ENCODE measurements around the gene CACNA1F. TPM values are rescaled to one million over a fixed set of nuclear protein-coding genes. Genes with fewer than 3 reads are reported as not detected.

The CACNA1F gene
- total RNA-seq, 1 experiment from 2014 or later, result not detected

GRCh38 chrX:49204709-49205108, 28.4 kb downstream of the CACNA1F start:
- no TSS peak for BruUV-seq (replicated peaks)
- no peak overlapping the region for H3K4me3 Mint-ChIP-seq (ENCODE audit: unreplicated experiment)
- no peak for TF ChIP-seq CTCF (IDR thresholded peaks at IDR 0.05; ENCODE audit: unreplicated experiment)
- no peaks in the 10 kb centered on the region for H3K36me3 Mint-ChIP-seq (ENCODE audit: insufficient read depth, unreplicated experiment)
- POLR2A ChIA-PET, result interaction anchor here (0.7 kb wide), 1 partner anchor 44 kb away, joined by 5 read pairs; no protein-coding TSS in a partner anchor
- no peak overlapping the region for H3K27ac Mint-ChIP-seq (ENCODE audit: low read depth, unreplicated experiment)
- no peaks in the 10 kb centered on the region for H3K9me3 Mint-ChIP-seq (ENCODE audit: unreplicated experiment)
- CTCF ChIA-PET, result no interaction called here
- no peaks in the 10 kb centered on the region for H3K4me1 Mint-ChIP-seq (ENCODE audit: insufficient read depth, unreplicated experiment)
- no peaks in the 10 kb centered on the region for H3K27me3 Mint-ChIP-seq (ENCODE audit: insufficient read depth, unreplicated experiment)
- DNase-seq (ENCODE audit: unreplicated experiment), result no peak
- intact Hi-C loops (cut with micrococcal nuclease), result no loop called here

GRCh38 chrX:49204017-49204416, 29.1 kb downstream of the CACNA1F start:
- no peaks in the 10 kb centered on the region for H3K27me3 Mint-ChIP-seq (ENCODE audit: insufficient read depth, unreplicated experiment)
- ChIA-PET POLR2A (no interaction called here), CTCF (no interaction called here)
- no peaks in the 10 kb centered on the region for H3K4me1 Mint-ChIP-seq (ENCODE audit: insufficient read depth, unreplicated experiment)
- TF ChIP-seq CTCF (IDR thresholded peaks at IDR 0.05; ENCODE audit: unreplicated experiment), result no peak
- intact Hi-C loops (cut with micrococcal nuclease), result no loop called here
- no TSS peak for BruUV-seq (replicated peaks)
- H3K4me3 Mint-ChIP-seq (ENCODE audit: unreplicated experiment), result no peak overlapping the region
- H3K36me3 Mint-ChIP-seq (ENCODE audit: insufficient read depth, unreplicated experiment), result no peaks in the 10 kb centered on the region
- no peaks in the 10 kb centered on the region for H3K9me3 Mint-ChIP-seq (ENCODE audit: unreplicated experiment)
- no peak for DNase-seq (ENCODE audit: unreplicated experiment)
- H3K27ac Mint-ChIP-seq (ENCODE audit: low read depth, unreplicated experiment), result no peak overlapping the region

GRCh38 chrX:49203536-49203935, 29.6 kb downstream of the CACNA1F start:
- intact Hi-C loops (cut with micrococcal nuclease), result no loop called here
- H3K36me3 Mint-ChIP-seq (ENCODE audit: insufficient read depth, unreplicated experiment), result no peaks in the 10 kb centered on the region
- no peak for TF ChIP-seq CTCF (IDR thresholded peaks at IDR 0.05; ENCODE audit: unreplicated experiment)
- CTCF ChIA-PET, result no interaction called here
- H3K9me3 Mint-ChIP-seq (ENCODE audit: unreplicated experiment), result peaks cover 2% of the 10 kb centered on the region
- POLR2A ChIA-PET, result no interaction called here
- H3K4me1 Mint-ChIP-seq (ENCODE audit: insufficient read depth, unreplicated experiment), result no peaks in the 10 kb centered on the region
- no peak for DNase-seq (ENCODE audit: unreplicated experiment)
- H3K27ac Mint-ChIP-seq (ENCODE audit: low read depth, unreplicated experiment), result no peak overlapping the region
- H3K4me3 Mint-ChIP-seq (ENCODE audit: unreplicated experiment), result no peak overlapping the region
- peaks cover 4% of the 10 kb centered on the region for H3K27me3 Mint-ChIP-seq (ENCODE audit: insufficient read depth, unreplicated experiment)
- BruUV-seq (replicated peaks), result no TSS peak

GRCh38 chrX:49202022-49202421, 31.1 kb downstream of the CACNA1F start:
- Mint-ChIP-seq H3K9me3 (ENCODE audit: unreplicated experiment) (peaks cover 12% of the 10 kb centered on the region), H3K27ac (ENCODE audit: low read depth, unreplicated experiment) (no peak overlapping the region), H3K36me3 (ENCODE audit: insufficient read depth, unreplicated experiment) (no peaks in the 10 kb centered on the region), H3K27me3 (ENCODE audit: insufficient read depth, unreplicated experiment) (peaks cover 15% of the 10 kb centered on the region), H3K4me3 (ENCODE audit: unreplicated experiment) (no peak overlapping the region), H3K4me1 (ENCODE audit: insufficient read depth, unreplicated experiment) (no peaks in the 10 kb centered on the region)
- no peak for TF ChIP-seq CTCF (IDR thresholded peaks at IDR 0.05; ENCODE audit: unreplicated experiment)
- no TSS peak for BruUV-seq (replicated peaks)
- DNase-seq (ENCODE audit: unreplicated experiment), result no peak
- ChIA-PET POLR2A (no interaction called here), CTCF (interaction anchor here (0.7 to 1.9 kb wide), 2 partner anchors 9 to 1362 kb away, joined by 3 to 6 read pairs; no protein-coding TSS in a partner anchor)
- intact Hi-C loops (cut with micrococcal nuclease), result no loop called here
